Upper lobe of left lung (tissue), 6 donors: ENCODE data around the gene POLA1. TPM values are rescaled to one million over a fixed set of nuclear protein-coding genes. Genes with fewer than 3 reads are reported as not detected.

Experiments used
- ATAC-seq, 2 donors: fragments of 200-7000 bp; cut with Tn5 transposase; one replicate each; pipeline ENCODE4 v1.9.1; 2022; ENCODE audit warnings: mild to moderate bottlenecking in 2 of 2, moderate library complexity in 2 of 2; ENCODE audit not compliant: low FRiP score in 2 of 2
- DNase-seq, 2 donors: peaks; one replicate each; pipeline ENCODE4 v3.0.0-alpha.2; 2019 to 2020
- H3K27ac ChIP-seq, 4 donors: fragments of 200-600 bp; sonication (generic); one replicate each; pipeline ENCODE4 v1.5.1; 2016 to 2019
- H3K27me3 ChIP-seq, 4 donors: fragments of 200-600 bp; sonication (generic); one replicate each; pipeline ENCODE4 v1.5.1; 2017 to 2019
- H3K36me3 ChIP-seq, 4 donors: fragments of 200-600 bp; sonication (generic); one replicate each; pipeline ENCODE4 v1.5.1; 2016 to 2019
- H3K4me1 ChIP-seq, 4 donors: fragments of 200-600 bp; sonication (generic); one replicate each; pipeline ENCODE4 v1.5.1; 2018 to 2019
- H3K4me3 ChIP-seq, 4 donors: fragments of 200-600 bp; sonication (generic); one replicate each; pipeline ENCODE4 v1.5.1; 2017 to 2019; ENCODE audit warnings: mild to moderate bottlenecking in 2 of 4, moderate library complexity in 1 of 4
- H3K9me3 ChIP-seq, 4 donors: fragments of 200-600 bp; sonication (generic); one replicate each; pipeline ENCODE4 v1.5.1; 2018 to 2019
- CTCF ChIP-seq, 6 experiments: fragments of 450-650 bp in 4 of 6; fragments of 200-600 bp in 2 of 6; sonication (generic) in 2 of 6; IDR thresholded peaks; one replicate each; pipeline ENCODE4 v1.5.1; 2016 to 2019; ENCODE audit warnings: antibody characterized with exemption in 6 of 6
- EP300 ChIP-seq, 4 donors: sonication (generic); formaldehyde crosslinking; IDR thresholded peaks; one replicate each; pipeline ENCODE4 v1.5.1; 2017; ENCODE audit warnings: antibody characterized with exemption in 4 of 4, control low read depth in 2 of 4
- POLR2A ChIP-seq, 4 donors: fragments of 450-650 bp; IDR thresholded peaks; one replicate each; pipeline ENCODE4 v1.5.1; 2016 to 2017; ENCODE audit warnings: antibody characterized with exemption in 4 of 4, mild to moderate bottlenecking in 2 of 4
- POLR2AphosphoS5 ChIP-seq, 2 donors: sonication (generic); formaldehyde crosslinking; IDR thresholded peaks; one replicate each; pipeline ENCODE4 v1.5.1; 2017; ENCODE audit warnings: antibody characterized with exemption in 2 of 2
- WGBS, 2 donors: methylation state at CpG; one replicate each; pipeline ENCODE4 v1.1.5; 2017 to 2018; 5-methylcytosine and 5-hydroxymethylcytosine counted together
- total RNA-seq, 6 donors: library from RNA; depleted of rRNA in 4 of 6; stranded (reverse); fragments of >200 nt in 4 of 6; gene quantifications; one replicate each; pipeline versions ENCODE4 v1.1.0 to v1.2.1, GENCODE V29; 2016 to 2021
- donor health status: DM: no; HTN: no; CAD: no; lungs with moderate emphysema.
- donor health status: DM: no; HTN: yes; CAD: no; lungs with severe emphysema.

POLA1 gene
- total RNA-seq, 6 donors from 2014 or later, result 6.3 to 15.7 (median 8.9) TPM

- 90 to 94% methylated on average over 3 of the region's 3 CpGs for WGBS, 2 donors
- TF ChIP-seq POLR2A (IDR thresholded peaks at IDR 0.05) (no peak), EP300 (IDR thresholded peaks at IDR 0.05) (no peak), POLR2AphosphoS5 (IDR thresholded peaks at IDR 0.05) (no peak)
- DNase-seq, result no peak
- H3K4me3 ChIP-seq, result no peak overlapping the region
- H3K9me3 ChIP-seq, result no peaks in the 10 kb centered on the region
- no peaks in the 10 kb centered on the region for H3K27me3 ChIP-seq
- H3K4me1 ChIP-seq, result no peaks in the 10 kb centered on the region
- no peak for ATAC-seq
- no peak overlapping the region for H3K27ac ChIP-seq
- H3K36me3 ChIP-seq, result peaks cover 0 to 26% (median 0%) of the 10 kb centered on the region in 4 donors
Measured at GRCh38 chrX:24702362-24703184, 8.9 kb downstream of the POLA1 start.

GRCh38 chrX:24703185-24703494, 9.4 kb downstream of the POLA1 start:
- WGBS, 2 donors, result 77 to 83% methylated on average over 5 of the region's 5 CpGs
- H3K36me3 ChIP-seq, result peaks cover 0 to 26% (median 0%) of the 10 kb centered on the region in 4 donors
- ATAC-seq, result no peak
- H3K27me3 ChIP-seq, result no peaks in the 10 kb centered on the region
- H3K27ac ChIP-seq, result no peak overlapping the region
- no peak for TF ChIP-seq POLR2AphosphoS5 (IDR thresholded peaks at IDR 0.05)
- no peak for TF ChIP-seq POLR2A (IDR thresholded peaks at IDR 0.05)
- no peak for TF ChIP-seq CTCF (IDR thresholded peaks at IDR 0.05)
- no peak for TF ChIP-seq EP300 (IDR thresholded peaks at IDR 0.05)
- H3K4me3 ChIP-seq, result no peak overlapping the region
- H3K4me1 ChIP-seq, result no peaks in the 10 kb centered on the region
- no peaks in the 10 kb centered on the region for H3K9me3 ChIP-seq
- no peak for DNase-seq

GRCh38 chrX:24718771-24719170, 25.1 kb downstream of the POLA1 start:
- WGBS, 2 donors, result 90 to 97% methylated on average over 4 of the region's 4 CpGs
- Histone ChIP-seq H3K9me3 (no peaks in the 10 kb centered on the region), H3K36me3 (peaks cover 0 to 30% (median 5%) of the 10 kb centered on the region in 4 donors), H3K27me3 (no peaks in the 10 kb centered on the region), H3K4me3 (no peak overlapping the region), H3K27ac (no peak overlapping the region), H3K4me1 (no peaks in the 10 kb centered on the region)
- TF ChIP-seq EP300 (IDR thresholded peaks at IDR 0.05), result no peak
- TF ChIP-seq CTCF (IDR thresholded peaks at IDR 0.05), result no peak
- no peak for TF ChIP-seq POLR2AphosphoS5 (IDR thresholded peaks at IDR 0.05)
- no peak for TF ChIP-seq POLR2A (IDR thresholded peaks at IDR 0.05)
- ATAC-seq (no peak), DNase-seq (no peak)

GRCh38 chrX:24720036-24720435, 26.3 kb downstream of the POLA1 start:
- H3K36me3 ChIP-seq, result peaks cover 0 to 30% (median 5%) of the 10 kb centered on the region in 4 donors
- 43 to 88% methylated on average over 2 to 3 of the region's 3 CpGs for WGBS, 2 donors
- no peaks in the 10 kb centered on the region for H3K4me1 ChIP-seq
- no peaks in the 10 kb centered on the region for H3K27me3 ChIP-seq
- TF ChIP-seq EP300 (IDR thresholded peaks at IDR 0.05) (no peak), POLR2AphosphoS5 (IDR thresholded peaks at IDR 0.05) (no peak), POLR2A (IDR thresholded peaks at IDR 0.05) (no peak), CTCF (IDR thresholded peaks at IDR 0.05) (no peak)
- no peak overlapping the region for H3K27ac ChIP-seq
- DNase-seq (no peak), ATAC-seq (no peak)
- H3K9me3 ChIP-seq, result no peaks in the 10 kb centered on the region
- H3K4me3 ChIP-seq, result no peak overlapping the region

GRCh38 chrX:24728530-24728929, 34.8 kb downstream of the POLA1 start:
- no peak for DNase-seq
- H3K27ac ChIP-seq, result no peak overlapping the region
- H3K9me3 ChIP-seq, result no peaks in the 10 kb centered on the region
- ATAC-seq, result no peak
- H3K4me1 ChIP-seq, result no peaks in the 10 kb centered on the region
- no peak overlapping the region for H3K4me3 ChIP-seq
- TF ChIP-seq EP300 (IDR thresholded peaks at IDR 0.05) (no peak), POLR2AphosphoS5 (IDR thresholded peaks at IDR 0.05) (no peak), POLR2A (IDR thresholded peaks at IDR 0.05) (no peak), CTCF (IDR thresholded peaks at IDR 0.05) (no peak)
- 74 to 77% methylated on average over 3 of the region's 3 CpGs for WGBS, 2 donors
- H3K36me3 ChIP-seq, result peaks cover 0 to 9% (median 1%) of the 10 kb centered on the region in 4 donors
- no peaks in the 10 kb centered on the region for H3K27me3 ChIP-seq
